HG02610 (cell line): ENCODE results near the gene FAM3D.

Experiments
- ATAC-seq: cut with Tn5 transposase; IDR thresholded peaks from one replicate; pipeline ENCODE4 v1.9.1; 2021; ENCODE audit warnings: mild to moderate bottlenecking, moderate library complexity; ENCODE audit not compliant: unreplicated experiment

FAM3D gene

GRCh38 chr3:58657571-58658141 lies 8.9 kb downstream of the FAM3D start:
- ATAC-seq = no peak

- no peak for ATAC-seq
These were observed 9.5 kb downstream of the FAM3D start for GRCh38 chr3:58657036-58657520.

- ATAC-seq = no peak
These were observed 9.9 kb downstream of the FAM3D start for GRCh38 chr3:58656631-58657030.

- no peak for ATAC-seq
These were observed 12.1 kb downstream of the FAM3D start for GRCh38 chr3:58654466-58654865.

GRCh38 chr3:58652624-58653023 lies 13.9 kb downstream of the FAM3D start:
- ATAC-seq = no peak

GRCh38 chr3:58651276-58651675 lies 15.3 kb downstream of the FAM3D start:
- no peak for ATAC-seq

- no peak for ATAC-seq
These were observed 19.0 kb downstream of the FAM3D start for GRCh38 chr3:58647381-58648141.

- ATAC-seq = no peak
These were observed 20.1 kb downstream of the FAM3D start for GRCh38 chr3:58646503-58646902.

- no peak for ATAC-seq
These were observed 20.8 kb downstream of the FAM3D start for GRCh38 chr3:58645726-58646125.

GRCh38 chr3:58642846-58643245 lies 23.7 kb downstream of the FAM3D start:
- ATAC-seq = no peak

GRCh38 chr3:58640700-58641372 lies 25.7 kb downstream of the FAM3D start:
- peak; percentile 95 for ATAC-seq

- no peak for ATAC-seq
These were observed 26.7 kb downstream of the FAM3D start for GRCh38 chr3:58639842-58640241.

GRCh38 chr3:58639001-58639400 lies 27.6 kb downstream of the FAM3D start:
- no peak for ATAC-seq

- ATAC-seq = no peak
These were observed 28.0 kb downstream of the FAM3D start for GRCh38 chr3:58638591-58638990.

- ATAC-seq = no peak
These were observed 29.1 kb downstream of the FAM3D start for GRCh38 chr3:58637509-58637908.

- no peak for ATAC-seq
These were observed 30.9 kb downstream of the FAM3D start for GRCh38 chr3:58635371-58636285.

GRCh38 chr3:58633157-58633865 lies 33.3 kb downstream of the FAM3D start:
- ATAC-seq = no peak

GRCh38 chr3:58631742-58632141 lies 34.8 kb downstream of the FAM3D start:
- no peak for ATAC-seq

GRCh38 chr3:58630710-58631092 lies 35.9 kb downstream of the FAM3D start:
- ATAC-seq = no peak

GRCh38 chr3:58630076-58630709 lies 36.4 kb downstream of the FAM3D start:
- ATAC-seq = no peak
